ENCODE measurements around the gene EPM2AIP1. TPM values are rescaled to one million over a fixed set of nuclear protein-coding genes. Genes with fewer than 3 reads are reported as not detected.

EPM2AIP1 gene
- total and polyA plus RNA-seq, 2 donors: 11.3 to 22.6 TPM

- H3K27me3 ChIP-seq (ENCODE audit: control insufficient read depth in 2 of 2, insufficient read depth in 1 of 2, low read length in 1 of 2): no peaks in the 10 kb centered on the region
- no peak overlapping the region for H3K4me3 ChIP-seq (ENCODE audit: low read length in 2 of 2)
- H3K36me3 ChIP-seq (ENCODE audit: control insufficient read depth in 2 of 2, insufficient read depth in 2 of 2, low read length in 1 of 2): peaks cover 63 to 85% of the 10 kb centered on the region in 2 donors
- no peak for DNase-seq (ENCODE audit: low read depth in 6 of 9, low spot score in 9 of 9)
- H3K4me1 ChIP-seq (ENCODE audit: control insufficient read depth in 2 of 2, insufficient read depth in 2 of 2, low read length in 2 of 2): no peaks in the 10 kb centered on the region
- H3K27ac ChIP-seq (ENCODE audit: low read depth in 1 of 2, low read length in 1 of 2): no peak overlapping the region
- 95% methylated on average over 7 of the region's 7 CpGs for WGBS
- H3K9me3 ChIP-seq (ENCODE audit: control insufficient read depth in 2 of 2, insufficient read depth in 1 of 2, low read length in 1 of 2): peaks cover 2 to 6% of the 10 kb centered on the region in 2 donors
These were observed 38.3 kb upstream of the EPM2AIP1 start for GRCh38 chr3:37031096-37031682.

- Histone ChIP-seq H3K4me1 (ENCODE audit: control insufficient read depth in 2 of 2, insufficient read depth in 2 of 2, low read length in 2 of 2) (no peaks in the 10 kb centered on the region), H3K27me3 (ENCODE audit: control insufficient read depth in 2 of 2, insufficient read depth in 1 of 2, low read length in 1 of 2) (no peaks in the 10 kb centered on the region), H3K27ac (ENCODE audit: low read depth in 1 of 2, low read length in 1 of 2) (no peak overlapping the region), H3K9me3 (ENCODE audit: control insufficient read depth in 2 of 2, insufficient read depth in 1 of 2, low read length in 1 of 2) (peaks cover 0 to 4% of the 10 kb centered on the region in 2 donors), H3K36me3 (ENCODE audit: control insufficient read depth in 2 of 2, insufficient read depth in 2 of 2, low read length in 1 of 2) (peaks cover 61 to 85% of the 10 kb centered on the region in 2 donors), H3K4me3 (ENCODE audit: low read length in 2 of 2) (no peak overlapping the region)
- 50% methylated on average over 3 of the region's 3 CpGs for WGBS
- DNase-seq (ENCODE audit: low read depth in 6 of 9, low spot score in 9 of 9): no peak
These were observed 37.7 kb upstream of the EPM2AIP1 start for GRCh38 chr3:37030588-37030987.

- Histone ChIP-seq H3K27ac (ENCODE audit: low read depth in 1 of 2, low read length in 1 of 2) (no peak overlapping the region), H3K36me3 (ENCODE audit: control insufficient read depth in 2 of 2, insufficient read depth in 2 of 2, low read length in 1 of 2) (peaks cover 56 to 85% of the 10 kb centered on the region in 2 donors), H3K4me3 (ENCODE audit: low read length in 2 of 2) (no peak overlapping the region), H3K27me3 (ENCODE audit: control insufficient read depth in 2 of 2, insufficient read depth in 1 of 2, low read length in 1 of 2) (no peaks in the 10 kb centered on the region), H3K4me1 (ENCODE audit: control insufficient read depth in 2 of 2, insufficient read depth in 2 of 2, low read length in 2 of 2) (no peaks in the 10 kb centered on the region), H3K9me3 (ENCODE audit: control insufficient read depth in 2 of 2, insufficient read depth in 1 of 2, low read length in 1 of 2) (no peaks in the 10 kb centered on the region)
- DNase-seq (ENCODE audit: low read depth in 6 of 9, low spot score in 9 of 9): no peak
These were observed 36.7 kb upstream of the EPM2AIP1 start for GRCh38 chr3:37029516-37030163.

- Histone ChIP-seq H3K36me3 (ENCODE audit: control insufficient read depth in 2 of 2, insufficient read depth in 2 of 2, low read length in 1 of 2) (peaks cover 55 to 85% of the 10 kb centered on the region in 2 donors), H3K9me3 (ENCODE audit: control insufficient read depth in 2 of 2, insufficient read depth in 1 of 2, low read length in 1 of 2) (no peaks in the 10 kb centered on the region), H3K27ac (ENCODE audit: low read depth in 1 of 2, low read length in 1 of 2) (no peak overlapping the region), H3K4me3 (ENCODE audit: low read length in 2 of 2) (no peak overlapping the region), H3K4me1 (ENCODE audit: control insufficient read depth in 2 of 2, insufficient read depth in 2 of 2, low read length in 2 of 2) (no peaks in the 10 kb centered on the region), H3K27me3 (ENCODE audit: control insufficient read depth in 2 of 2, insufficient read depth in 1 of 2, low read length in 1 of 2) (no peaks in the 10 kb centered on the region)
- DNase-seq (ENCODE audit: low read depth in 6 of 9, low spot score in 9 of 9): no peak
- 97% methylated on average over 1 of the region's 1 CpG for WGBS
These were observed 36.2 kb upstream of the EPM2AIP1 start for GRCh38 chr3:37029111-37029510.

- Histone ChIP-seq H3K4me3 (ENCODE audit: low read length in 2 of 2) (no peak overlapping the region), H3K36me3 (ENCODE audit: control insufficient read depth in 2 of 2, insufficient read depth in 2 of 2, low read length in 1 of 2) (peaks cover 59 to 87% of the 10 kb centered on the region in 2 donors), H3K4me1 (ENCODE audit: control insufficient read depth in 2 of 2, insufficient read depth in 2 of 2, low read length in 2 of 2) (no peaks in the 10 kb centered on the region), H3K27me3 (ENCODE audit: control insufficient read depth in 2 of 2, insufficient read depth in 1 of 2, low read length in 1 of 2) (no peaks in the 10 kb centered on the region), H3K27ac (ENCODE audit: low read depth in 1 of 2, low read length in 1 of 2) (no peak overlapping the region), H3K9me3 (ENCODE audit: control insufficient read depth in 2 of 2, insufficient read depth in 1 of 2, low read length in 1 of 2) (no peaks in the 10 kb centered on the region)
- WGBS: 98% methylated on average over 1 of the region's 1 CpG
- no peak for DNase-seq (ENCODE audit: low read depth in 6 of 9, low spot score in 9 of 9)
These were observed 35.4 kb upstream of the EPM2AIP1 start for GRCh38 chr3:37028329-37028728.

- Histone ChIP-seq H3K27ac (ENCODE audit: low read depth in 1 of 2, low read length in 1 of 2) (no peak overlapping the region), H3K9me3 (ENCODE audit: control insufficient read depth in 2 of 2, insufficient read depth in 1 of 2, low read length in 1 of 2) (no peaks in the 10 kb centered on the region), H3K27me3 (ENCODE audit: control insufficient read depth in 2 of 2, insufficient read depth in 1 of 2, low read length in 1 of 2) (no peaks in the 10 kb centered on the region), H3K4me1 (ENCODE audit: control insufficient read depth in 2 of 2, insufficient read depth in 2 of 2, low read length in 2 of 2) (no peaks in the 10 kb centered on the region), H3K4me3 (ENCODE audit: low read length in 2 of 2) (no peak overlapping the region), H3K36me3 (ENCODE audit: control insufficient read depth in 2 of 2, insufficient read depth in 2 of 2, low read length in 1 of 2) (peaks cover 61 to 86% of the 10 kb centered on the region in 2 donors)
- DNase-seq (ENCODE audit: low read depth in 6 of 9, low spot score in 9 of 9): no peak
- 90% methylated on average over 5 of the region's 5 CpGs for WGBS
These were observed 33.9 kb upstream of the EPM2AIP1 start for GRCh38 chr3:37026851-37027250.

GRCh38 chr3:37025561-37026335 is 32.8 kb upstream of the EPM2AIP1 start:
- H3K27ac ChIP-seq (ENCODE audit: low read depth in 1 of 2, low read length in 1 of 2): no peak overlapping the region
- no peaks in the 10 kb centered on the region for H3K4me1 ChIP-seq (ENCODE audit: control insufficient read depth in 2 of 2, insufficient read depth in 2 of 2, low read length in 2 of 2)
- H3K4me3 ChIP-seq (ENCODE audit: low read length in 2 of 2): no peak overlapping the region
- DNase-seq (ENCODE audit: low read depth in 6 of 9, low spot score in 9 of 9): no peak
- no peaks in the 10 kb centered on the region for H3K27me3 ChIP-seq (ENCODE audit: control insufficient read depth in 2 of 2, insufficient read depth in 1 of 2, low read length in 1 of 2)
- peaks cover 64 to 86% of the 10 kb centered on the region in 2 donors for H3K36me3 ChIP-seq (ENCODE audit: control insufficient read depth in 2 of 2, insufficient read depth in 2 of 2, low read length in 1 of 2)
- WGBS: 100% methylated on average over 3 of the region's 3 CpGs
- no peaks in the 10 kb centered on the region for H3K9me3 ChIP-seq (ENCODE audit: control insufficient read depth in 2 of 2, insufficient read depth in 1 of 2, low read length in 1 of 2)

GRCh38 chr3:37024820-37025405 is 32.0 kb upstream of the EPM2AIP1 start:
- Histone ChIP-seq H3K4me1 (ENCODE audit: control insufficient read depth in 2 of 2, insufficient read depth in 2 of 2, low read length in 2 of 2) (no peaks in the 10 kb centered on the region), H3K4me3 (ENCODE audit: low read length in 2 of 2) (no peak overlapping the region), H3K36me3 (ENCODE audit: control insufficient read depth in 2 of 2, insufficient read depth in 2 of 2, low read length in 1 of 2) (peaks cover 66 to 88% of the 10 kb centered on the region in 2 donors), H3K27ac (ENCODE audit: low read depth in 1 of 2, low read length in 1 of 2) (no peak overlapping the region), H3K27me3 (ENCODE audit: control insufficient read depth in 2 of 2, insufficient read depth in 1 of 2, low read length in 1 of 2) (no peaks in the 10 kb centered on the region), H3K9me3 (ENCODE audit: control insufficient read depth in 2 of 2, insufficient read depth in 1 of 2, low read length in 1 of 2) (no peaks in the 10 kb centered on the region)
- no peak for DNase-seq (ENCODE audit: low read depth in 6 of 9, low spot score in 9 of 9)
- 98% methylated on average over 3 of the region's 3 CpGs for WGBS

GRCh38 chr3:37024092-37024491 is 31.2 kb upstream of the EPM2AIP1 start:
- H3K27ac ChIP-seq (ENCODE audit: low read depth in 1 of 2, low read length in 1 of 2): no peak overlapping the region
- WGBS: 98% methylated on average over 2 of the region's 2 CpGs
- H3K27me3 ChIP-seq (ENCODE audit: control insufficient read depth in 2 of 2, insufficient read depth in 1 of 2, low read length in 1 of 2): no peaks in the 10 kb centered on the region
- no peak for DNase-seq (ENCODE audit: low read depth in 6 of 9, low spot score in 9 of 9)
- no peak overlapping the region for H3K4me3 ChIP-seq (ENCODE audit: low read length in 2 of 2)
- H3K36me3 ChIP-seq (ENCODE audit: control insufficient read depth in 2 of 2, insufficient read depth in 2 of 2, low read length in 1 of 2): peaks cover 72 to 85% of the 10 kb centered on the region in 2 donors
- H3K4me1 ChIP-seq (ENCODE audit: control insufficient read depth in 2 of 2, insufficient read depth in 2 of 2, low read length in 2 of 2): no peaks in the 10 kb centered on the region
- H3K9me3 ChIP-seq (ENCODE audit: control insufficient read depth in 2 of 2, insufficient read depth in 1 of 2, low read length in 1 of 2): no peaks in the 10 kb centered on the region

All from thymus (tissue), 11 donors.